Tibial nerve (tissue), 4 donors: ENCODE measurements around the gene ATXN10. TPM values are rescaled to one million over a fixed set of nuclear protein-coding genes. Genes with fewer than 3 reads are reported as not detected.
"Not testable (repeated sequence)": the region's sequence is repeated elsewhere in the genome, so short reads cannot be mapped to it uniquely, and the experiment has no call there.

Experiments
- DNase-seq, 2 donors: peaks; one replicate each; pipeline ENCODE4 v3.0.0-alpha.2; 2019; ENCODE audit warnings: low spot score in 2 of 2
- H3K27ac ChIP-seq, 4 donors: fragments of 200-600 bp; sonication (generic) in 3 of 4; one replicate each; pipeline ENCODE4 v1.5.1; 2017 to 2019; ENCODE audit warnings: mild to moderate bottlenecking in 1 of 4
- H3K27me3 ChIP-seq, 2 donors: fragments of 200-600 bp; sonication (generic) in 1 of 2; one replicate each; pipeline versions ENCODE4 v1.5.1 to v1.6.0; 2017 to 2019
- H3K36me3 ChIP-seq, 3 donors: fragments of 200-600 bp; sonication (generic); one replicate each; pipeline ENCODE4 v1.5.1; 2018 to 2019
- H3K4me1 ChIP-seq, 4 donors: fragments of 200-600 bp; sonication (generic) in 3 of 4; one replicate each; pipeline ENCODE4 v1.5.1; 2017 to 2019
- H3K4me3 ChIP-seq, 4 donors: fragments of 200-600 bp; sonication (generic) in 3 of 4; one replicate each; pipeline ENCODE4 v1.5.1; 2017 to 2019; ENCODE audit warnings: mild to moderate bottlenecking in 1 of 4, moderate library complexity in 1 of 4
- H3K9me3 ChIP-seq, 4 donors: fragments of 200-600 bp; sonication (generic) in 3 of 4; one replicate each; pipeline ENCODE4 v1.5.1; 2017 to 2019
- EP300 ChIP-seq, 2 donors: sonication (generic); formaldehyde crosslinking; IDR thresholded peaks; one replicate each; pipeline ENCODE4 v1.6.1; 2017; ENCODE audit warnings: antibody characterized with exemption in 2 of 2, mild to moderate bottlenecking in 1 of 2
- POLR2A ChIP-seq, 2 donors: fragments of 450-650 bp; IDR thresholded peaks; one replicate each; pipeline ENCODE4 v1.6.1; 2017; ENCODE audit warnings: antibody characterized with exemption in 2 of 2, mild to moderate bottlenecking in 2 of 2, moderate library complexity in 2 of 2
- WGBS, 2 donors: methylation state at CpG; one replicate each; pipeline ENCODE4 v1.1.5; 2018; 5-methylcytosine and 5-hydroxymethylcytosine counted together
- total RNA-seq, 4 donors: library from RNA; depleted of rRNA; stranded (reverse); fragments of >200 nt; gene quantifications; one replicate each; pipeline ENCODE4 v1.1.0, GENCODE V29; 2016
- TF ChIP-seq, protein P1 (sequence below), 5 experiments: fragments of 200-600 bp in 3 of 5; fragments of 450-650 bp in 2 of 5; sonication (generic) in 3 of 5; IDR thresholded peaks; one replicate each; pipeline ENCODE4 v1.5.1; 2016 to 2019; ENCODE audit warnings: antibody characterized with exemption in 5 of 5, mild to moderate bottlenecking in 3 of 5, moderate library complexity in 2 of 5

Gene ATXN10
- total RNA-seq, 4 donors from 2014 or later: 163 to 197 (median 178) TPM

- Histone ChIP-seq H3K9me3 (no peaks in the 10 kb centered on the region), H3K36me3 (peaks cover 0 to 7% (median 0%) of the 10 kb centered on the region in 3 donors), H3K27ac (no peak overlapping the region), H3K27me3 (no peaks in the 10 kb centered on the region), H3K4me3 (no peak overlapping the region), H3K4me1 (peaks cover 0 to 55% (median 9%) of the 10 kb centered on the region in 4 donors)
- WGBS, 2 donors: 78 to 88% methylated on average over 1 of the region's 1 CpG
- TF ChIP-seq EP300 (IDR thresholded peaks at IDR 0.05): no peak
- TF ChIP-seq POLR2A (IDR thresholded peaks at IDR 0.05): no peak
- TF ChIP-seq, protein P1, sequence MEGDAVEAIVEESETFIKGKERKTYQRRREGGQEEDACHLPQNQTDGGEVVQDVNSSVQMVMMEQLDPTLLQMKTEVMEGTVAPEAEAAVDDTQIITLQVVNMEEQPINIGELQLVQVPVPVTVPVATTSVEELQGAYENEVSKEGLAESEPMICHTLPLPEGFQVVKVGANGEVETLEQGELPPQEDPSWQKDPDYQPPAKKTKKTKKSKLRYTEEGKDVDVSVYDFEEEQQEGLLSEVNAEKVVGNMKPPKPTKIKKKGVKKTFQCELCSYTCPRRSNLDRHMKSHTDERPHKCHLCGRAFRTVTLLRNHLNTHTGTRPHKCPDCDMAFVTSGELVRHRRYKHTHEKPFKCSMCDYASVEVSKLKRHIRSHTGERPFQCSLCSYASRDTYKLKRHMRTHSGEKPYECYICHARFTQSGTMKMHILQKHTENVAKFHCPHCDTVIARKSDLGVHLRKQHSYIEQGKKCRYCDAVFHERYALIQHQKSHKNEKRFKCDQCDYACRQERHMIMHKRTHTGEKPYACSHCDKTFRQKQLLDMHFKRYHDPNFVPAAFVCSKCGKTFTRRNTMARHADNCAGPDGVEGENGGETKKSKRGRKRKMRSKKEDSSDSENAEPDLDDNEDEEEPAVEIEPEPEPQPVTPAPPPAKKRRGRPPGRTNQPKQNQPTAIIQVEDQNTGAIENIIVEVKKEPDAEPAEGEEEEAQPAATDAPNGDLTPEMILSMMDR (IDR thresholded peaks at IDR 0.05): no peak
- DNase-seq: no peak
Observed at GRCh38 chr22:45677063-45677462, 5.4 kb downstream of the ATXN10 start.

- DNase-seq: no peak
- Histone ChIP-seq H3K36me3 (peaks cover 0 to 7% (median 0%) of the 10 kb centered on the region in 3 donors), H3K4me3 (no peak overlapping the region), H3K27me3 (no peaks in the 10 kb centered on the region), H3K27ac (no peak overlapping the region), H3K4me1 (peaks cover 0 to 46% (median 3%) of the 10 kb centered on the region in 4 donors), H3K9me3 (no peaks in the 10 kb centered on the region)
- TF ChIP-seq, protein P1 (IDR thresholded peaks at IDR 0.05): no peak
- no peak for TF ChIP-seq POLR2A (IDR thresholded peaks at IDR 0.05)
- TF ChIP-seq EP300 (IDR thresholded peaks at IDR 0.05): no peak
- 86 to 89% methylated on average over 9 of the region's 9 CpGs for WGBS, 2 donors
Observed at GRCh38 chr22:45678961-45679912, 7.6 kb downstream of the ATXN10 start.

- TF ChIP-seq, protein P1 (IDR thresholded peaks at IDR 0.05): no peak
- TF ChIP-seq POLR2A (IDR thresholded peaks at IDR 0.05): no peak
- no peak for TF ChIP-seq EP300 (IDR thresholded peaks at IDR 0.05)
- WGBS, 2 donors: 62 to 68% methylated on average over 5 of the region's 5 CpGs
- no peak overlapping the region for H3K4me3 ChIP-seq
- H3K36me3 ChIP-seq: peaks cover 0 to 6% (median 0%) of the 10 kb centered on the region in 3 donors
- H3K9me3 ChIP-seq: no peaks in the 10 kb centered on the region
- no peak overlapping the region for H3K27ac ChIP-seq
- no peak for DNase-seq
- no peaks in the 10 kb centered on the region for H3K27me3 ChIP-seq
- peaks cover 0 to 60% (median 16%) of the 10 kb centered on the region in 4 donors for H3K4me1 ChIP-seq
Observed at GRCh38 chr22:45680932-45681700, 9.5 kb downstream of the ATXN10 start.

DNA sequence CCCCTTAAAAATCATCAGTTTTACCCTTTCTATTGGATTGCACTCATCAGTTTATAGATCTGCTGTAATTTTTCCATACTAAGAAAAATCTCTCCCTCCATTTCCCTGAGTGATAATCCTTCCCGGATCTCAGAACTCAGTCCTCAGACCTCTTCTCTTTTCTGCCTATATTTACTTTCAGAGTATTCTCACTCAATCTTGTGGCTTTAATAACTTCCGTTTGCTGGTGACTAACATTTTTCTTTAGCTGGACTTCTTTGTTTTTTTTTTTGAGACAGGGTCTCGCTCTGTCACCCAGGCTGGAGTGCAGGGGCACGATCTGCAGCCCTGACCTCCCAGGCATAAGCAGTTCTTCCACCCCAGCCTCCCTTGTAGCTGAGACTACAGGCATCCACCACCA, 10.4 kb downstream of the ATXN10 start:
- no peaks in the 10 kb centered on the region for H3K36me3 ChIP-seq
- H3K4me3 ChIP-seq: no peak overlapping the region
- H3K9me3 ChIP-seq: no peaks in the 10 kb centered on the region
- H3K27me3 ChIP-seq: no peaks in the 10 kb centered on the region
- peaks cover 0 to 69% (median 18%) of the 10 kb centered on the region in 4 donors for H3K4me1 ChIP-seq
- DNase-seq: no peak
- 76 to 81% methylated on average over 4 of the region's 4 CpGs for WGBS, 2 donors
- TF ChIP-seq EP300 (IDR thresholded peaks at IDR 0.05) (no peak), POLR2A (IDR thresholded peaks at IDR 0.05) (no peak)
- TF ChIP-seq, protein P1 (IDR thresholded peaks at IDR 0.05): no peak
- H3K27ac ChIP-seq: no peak overlapping the region

GRCh38 chr22:45682773-45683172, 11.1 kb downstream of the ATXN10 start:
- H3K9me3 ChIP-seq, H3K27me3 ChIP-seq, DNase-seq, H3K27ac ChIP-seq, H3K36me3 ChIP-seq, H3K4me3 ChIP-seq: not testable (repeated sequence)
- 79 to 92% methylated on average over 5 of the region's 5 CpGs for WGBS, 2 donors
- H3K4me1 ChIP-seq: peaks cover 0 to 73% (median 18%) of the 10 kb centered on the region in 4 donors
